ENCODE data around the gene FAM50A.

- TF ChIP-seq EZH2 (IDR thresholded peaks at IDR 0.05; ENCODE audit: low read length, unreplicated experiment), result no peak
- TF ChIP-seq, protein P1, sequence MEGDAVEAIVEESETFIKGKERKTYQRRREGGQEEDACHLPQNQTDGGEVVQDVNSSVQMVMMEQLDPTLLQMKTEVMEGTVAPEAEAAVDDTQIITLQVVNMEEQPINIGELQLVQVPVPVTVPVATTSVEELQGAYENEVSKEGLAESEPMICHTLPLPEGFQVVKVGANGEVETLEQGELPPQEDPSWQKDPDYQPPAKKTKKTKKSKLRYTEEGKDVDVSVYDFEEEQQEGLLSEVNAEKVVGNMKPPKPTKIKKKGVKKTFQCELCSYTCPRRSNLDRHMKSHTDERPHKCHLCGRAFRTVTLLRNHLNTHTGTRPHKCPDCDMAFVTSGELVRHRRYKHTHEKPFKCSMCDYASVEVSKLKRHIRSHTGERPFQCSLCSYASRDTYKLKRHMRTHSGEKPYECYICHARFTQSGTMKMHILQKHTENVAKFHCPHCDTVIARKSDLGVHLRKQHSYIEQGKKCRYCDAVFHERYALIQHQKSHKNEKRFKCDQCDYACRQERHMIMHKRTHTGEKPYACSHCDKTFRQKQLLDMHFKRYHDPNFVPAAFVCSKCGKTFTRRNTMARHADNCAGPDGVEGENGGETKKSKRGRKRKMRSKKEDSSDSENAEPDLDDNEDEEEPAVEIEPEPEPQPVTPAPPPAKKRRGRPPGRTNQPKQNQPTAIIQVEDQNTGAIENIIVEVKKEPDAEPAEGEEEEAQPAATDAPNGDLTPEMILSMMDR (conservative IDR thresholded peaks at IDR 0.05; ENCODE audit: low read depth, low read length), result no peak
- no peak for TF ChIP-seq EZH2phosphoT487 (IDR thresholded peaks at IDR 0.05; ENCODE audit: borderline replicate concordance, low read length)
Measured at GRCh38 chrX:154426916-154427770, 16.8 kb upstream of the FAM50A start.

Measured in PC-3 (cell line).